ENCODE results near the gene AICDA. TPM values are rescaled to one million over a fixed set of nuclear protein-coding genes. Genes with fewer than 3 reads are reported as not detected.

The AICDA gene
- total RNA-seq, 1 experiment from 2014 or later, result not detected

- TF ChIP-seq REST (IDR thresholded peaks at IDR 0.05; ENCODE audit: insufficient read depth in 1 of 2, low read depth in 2 of 2, low read length in 1 of 2) (no peak), POLR2AphosphoS5 (IDR thresholded peaks at IDR 0.05; ENCODE audit: low read depth, low read length) (no peak), TCF7L2 (IDR thresholded peaks at IDR 0.05; ENCODE audit: low read depth, low read length) (no peak), CTCF (IDR thresholded peaks at IDR 0.05) (no peak), SIN3A (IDR thresholded peaks at IDR 0.05; ENCODE audit: borderline replicate concordance, insufficient read depth, low read depth, low read length) (no peak)
- Histone ChIP-seq H3K27ac (ENCODE audit: low read length) (no peak overlapping the region), H3K27me3 (ENCODE audit: control insufficient read depth, insufficient read depth, low read length) (no peaks in the 10 kb centered on the region), H3K36me3 (ENCODE audit: control insufficient read depth, insufficient read depth, low read length) (no peaks in the 10 kb centered on the region), H3K4me3 (ENCODE audit: low read depth in 2 of 2, low read length in 2 of 2) (no peak overlapping the region), H3K4me1 (ENCODE audit: control insufficient read depth, insufficient read depth, low read length) (no peaks in the 10 kb centered on the region), H3K9me3 (ENCODE audit: control insufficient read depth, insufficient read depth, low read depth, low read length) (no peaks in the 10 kb centered on the region)
- intact Hi-C loops (cut with micrococcal nuclease; ENCODE audit: unreplicated experiment) (no loop called here), in situ Hi-C loops (cut with HindIII; ENCODE audit: low pct_unique_long_range_greater_than_20kb, low sequenced_read_pairs) (no loop called here)
- CTCF ChIA-PET, result no interaction called here
- no peak for ATAC-seq
- DNase-seq (ENCODE audit: low read depth, low spot score), result no peak
- BruUV-seq (replicated peaks), result no TSS peak
- POLR2A ChIA-PET, result no interaction called here
Measured at GRCh38 chr12:8596561-8596960, 16.1 kb downstream of the AICDA start.

GRCh38 chr12:8594072-8594471 lies 18.6 kb downstream of the AICDA start:
- Histone ChIP-seq H3K4me3 (ENCODE audit: low read depth in 2 of 2, low read length in 2 of 2) (no peak overlapping the region), H3K27me3 (ENCODE audit: control insufficient read depth, insufficient read depth, low read length) (no peaks in the 10 kb centered on the region), H3K27ac (ENCODE audit: low read length) (no peak overlapping the region), H3K9me3 (ENCODE audit: control insufficient read depth, insufficient read depth, low read depth, low read length) (no peaks in the 10 kb centered on the region), H3K36me3 (ENCODE audit: control insufficient read depth, insufficient read depth, low read length) (no peaks in the 10 kb centered on the region), H3K4me1 (ENCODE audit: control insufficient read depth, insufficient read depth, low read length) (no peaks in the 10 kb centered on the region)
- no peak for TF ChIP-seq TCF7L2 (IDR thresholded peaks at IDR 0.05; ENCODE audit: low read depth, low read length)
- no peak for TF ChIP-seq CTCF (IDR thresholded peaks at IDR 0.05)
- TF ChIP-seq POLR2AphosphoS5 (IDR thresholded peaks at IDR 0.05; ENCODE audit: low read depth, low read length), result no peak
- TF ChIP-seq SIN3A (IDR thresholded peaks at IDR 0.05; ENCODE audit: borderline replicate concordance, insufficient read depth, low read depth, low read length), result no peak
- no peak for TF ChIP-seq REST (IDR thresholded peaks at IDR 0.05; ENCODE audit: insufficient read depth in 1 of 2, low read depth in 2 of 2, low read length in 1 of 2)
- ATAC-seq, result no peak
- DNase-seq (ENCODE audit: low read depth, low spot score), result no peak
- intact Hi-C loops (cut with micrococcal nuclease; ENCODE audit: unreplicated experiment) (no loop called here), in situ Hi-C loops (cut with HindIII; ENCODE audit: low pct_unique_long_range_greater_than_20kb, low sequenced_read_pairs) (no loop called here)
- ChIA-PET CTCF (no interaction called here), POLR2A (no interaction called here)
- no TSS peak for BruUV-seq (replicated peaks)

All from Panc1 (cell line).